DOHH2 (cell line): ENCODE results near the gene CPLX3.

ENCODE experiments used
- EZH2phosphoT487 ChIP-seq: fragments of 200-600 bp; sonication (generic); IDR thresholded peaks from 2 replicates; pipeline ENCODE4 v1.6.1; 2017; ENCODE audit warnings: borderline replicate concordance, mild to moderate bottlenecking, antibody characterized with exemption, low read length, moderate library complexity, mixed read lengths
- TF ChIP-seq, protein P1 (sequence below): fragments of 200-600 bp; sonication (generic); IDR thresholded peaks from one replicate; pipeline ENCODE4 v1.5.1; 2014; ENCODE audit warnings: antibody characterized with exemption, mild to moderate bottlenecking, low read depth, low read length; ENCODE audit not compliant: poor library complexity, severe bottlenecking

DNA sequence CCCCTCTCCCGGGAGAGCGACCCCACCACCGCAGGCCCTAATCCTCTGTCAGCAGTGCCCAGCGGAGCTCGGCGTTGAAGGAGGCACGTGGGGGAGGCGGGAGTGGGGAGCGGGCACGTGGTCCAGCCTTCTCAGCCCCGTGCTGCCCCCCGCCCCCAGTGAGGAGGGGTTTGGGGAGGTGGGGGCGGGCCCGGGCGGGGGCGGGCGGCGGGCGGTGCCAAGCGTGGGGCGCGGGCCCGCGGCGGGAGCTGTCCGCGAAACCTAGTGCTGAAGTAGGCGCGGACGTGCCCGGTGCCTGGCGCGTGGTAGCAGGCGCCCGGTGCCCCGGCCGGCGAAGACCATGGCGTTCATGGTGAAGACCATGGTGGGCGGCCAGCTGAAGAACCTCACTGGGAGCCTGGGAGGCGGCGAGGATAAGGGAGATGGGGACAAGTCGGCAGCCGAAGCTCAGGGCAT is at the start of gene CPLX3:
- TF ChIP-seq, protein P1, sequence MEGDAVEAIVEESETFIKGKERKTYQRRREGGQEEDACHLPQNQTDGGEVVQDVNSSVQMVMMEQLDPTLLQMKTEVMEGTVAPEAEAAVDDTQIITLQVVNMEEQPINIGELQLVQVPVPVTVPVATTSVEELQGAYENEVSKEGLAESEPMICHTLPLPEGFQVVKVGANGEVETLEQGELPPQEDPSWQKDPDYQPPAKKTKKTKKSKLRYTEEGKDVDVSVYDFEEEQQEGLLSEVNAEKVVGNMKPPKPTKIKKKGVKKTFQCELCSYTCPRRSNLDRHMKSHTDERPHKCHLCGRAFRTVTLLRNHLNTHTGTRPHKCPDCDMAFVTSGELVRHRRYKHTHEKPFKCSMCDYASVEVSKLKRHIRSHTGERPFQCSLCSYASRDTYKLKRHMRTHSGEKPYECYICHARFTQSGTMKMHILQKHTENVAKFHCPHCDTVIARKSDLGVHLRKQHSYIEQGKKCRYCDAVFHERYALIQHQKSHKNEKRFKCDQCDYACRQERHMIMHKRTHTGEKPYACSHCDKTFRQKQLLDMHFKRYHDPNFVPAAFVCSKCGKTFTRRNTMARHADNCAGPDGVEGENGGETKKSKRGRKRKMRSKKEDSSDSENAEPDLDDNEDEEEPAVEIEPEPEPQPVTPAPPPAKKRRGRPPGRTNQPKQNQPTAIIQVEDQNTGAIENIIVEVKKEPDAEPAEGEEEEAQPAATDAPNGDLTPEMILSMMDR, result no peak
- TF ChIP-seq EZH2phosphoT487, result no peak
